H9 (cell line): ENCODE measurements around the gene HPS4. TPM values are rescaled to one million over a fixed set of nuclear protein-coding genes. Genes with fewer than 3 reads are reported as not detected.

ENCODE experiments used
- DNase-seq: peaks from one replicate; pipeline ENCODE4 v3.0.0-alpha.2; 2017
- H2AFZ ChIP-seq: one replicate; pipeline ENCODE4 v1.6.1; 2013; ENCODE audit warnings: mild to moderate bottlenecking, low read length, control low read depth, moderate library complexity
- H2AK5ac ChIP-seq: 2 replicates; pipeline ENCODE4 v1.6.1; 2013; ENCODE audit warnings: low read length, control low read depth, mixed read lengths; ENCODE audit not compliant: insufficient read length
- H2BK120ac ChIP-seq: one replicate; pipeline ENCODE4 v1.6.1; 2013; ENCODE audit warnings: low read depth, mild to moderate bottlenecking, low read length, control low read depth, inconsistent platforms; ENCODE audit not compliant: poor library complexity, severe bottlenecking
- H2BK12ac ChIP-seq: 2 replicates; pipeline ENCODE4 v1.6.1; 2013; ENCODE audit warnings: low read length, control low read depth, mixed read lengths, low read depth; ENCODE audit not compliant: insufficient read length
- H2BK15ac ChIP-seq: 2 replicates; pipeline ENCODE4 v1.6.1; 2013; ENCODE audit warnings: low read depth, low read length, control low read depth
- H2BK20ac ChIP-seq: one replicate; pipeline ENCODE4 v1.6.1; 2013; ENCODE audit warnings: low read depth, mild to moderate bottlenecking, low read length, control low read depth, inconsistent platforms; ENCODE audit not compliant: poor library complexity, severe bottlenecking
- H2BK5ac ChIP-seq: 2 replicates; pipeline ENCODE4 v1.6.1; 2013; ENCODE audit warnings: low read length, control low read depth, mixed read lengths; ENCODE audit not compliant: insufficient read length
- H3K14ac ChIP-seq: 2 replicates; pipeline ENCODE4 v1.6.1; 2013; ENCODE audit warnings: low read length, control low read depth; ENCODE audit not compliant: insufficient read depth
- H3K18ac ChIP-seq: 2 replicates; pipeline ENCODE4 v1.6.1; 2013; ENCODE audit warnings: low read depth, mild to moderate bottlenecking, mixed read lengths, low read length, control low read depth; ENCODE audit not compliant: insufficient read length
- H3K23ac ChIP-seq: 2 replicates; pipeline ENCODE4 v1.6.1; 2013; ENCODE audit warnings: low read length, control low read depth, mixed read lengths, low read depth; ENCODE audit not compliant: insufficient read length
- H3K23me2 ChIP-seq: 2 replicates; pipeline ENCODE4 v1.6.1; 2013; ENCODE audit warnings: low read depth, mild to moderate bottlenecking, mixed read lengths, low read length, control low read depth; ENCODE audit not compliant: insufficient read length, poor library complexity, severe bottlenecking
- H3K27ac ChIP-seq: 2 replicates; pipeline ENCODE4 v1.5.1; 2013; ENCODE audit warnings: low read length, control low read depth, mixed read lengths, low read depth; ENCODE audit not compliant: insufficient read length
- H3K27me3 ChIP-seq: 2 replicates; pipeline ENCODE4 v1.6.1; 2013; ENCODE audit warnings: low read length, control low read depth, inconsistent platforms; ENCODE audit not compliant: insufficient read depth
- H3K4ac ChIP-seq: 2 replicates; pipeline ENCODE4 v1.6.1; 2013; ENCODE audit warnings: low read depth, mild to moderate bottlenecking, control low read depth, inconsistent platforms, low read length, moderate library complexity
- H3K4me1 ChIP-seq: 2 replicates; pipeline ENCODE4 v1.6.1; 2013; ENCODE audit warnings: low read length, control low read depth, inconsistent platforms; ENCODE audit not compliant: insufficient read depth
- H3K4me2 ChIP-seq: 2 replicates; pipeline ENCODE4 v1.6.1; 2013; ENCODE audit warnings: low read length, control low read depth, mixed read lengths; ENCODE audit not compliant: insufficient read length, insufficient read depth
- H3K56ac ChIP-seq: 2 replicates; pipeline ENCODE4 v1.6.1; 2013; ENCODE audit warnings: low read depth, mild to moderate bottlenecking, mixed read lengths, low read length, control low read depth; ENCODE audit not compliant: insufficient read length
- H3K79me1 ChIP-seq: 2 replicates; pipeline ENCODE4 v1.6.1; 2013; ENCODE audit warnings: low read depth, mild to moderate bottlenecking, moderate library complexity, low read length, control low read depth, inconsistent platforms; ENCODE audit not compliant: insufficient read depth, poor library complexity, severe bottlenecking
- H3K79me2 ChIP-seq: 2 replicates; pipeline ENCODE4 v1.6.1; 2013; ENCODE audit warnings: low read length, control low read depth, inconsistent platforms; ENCODE audit not compliant: insufficient read depth
- H3K9ac ChIP-seq: 2 replicates; pipeline ENCODE4 v1.6.1; 2013; ENCODE audit warnings: low read length, control low read depth, mixed read lengths; ENCODE audit not compliant: insufficient read length; ENCODE audit errors: extremely low read depth
- H3K9me3 ChIP-seq: one replicate; pipeline ENCODE4 v1.6.1; 2013; ENCODE audit warnings: low read depth, low read length, inconsistent platforms; ENCODE audit not compliant: control insufficient read depth
- H3T11ph ChIP-seq: one replicate; pipeline ENCODE4 v1.6.1; 2013; ENCODE audit warnings: mild to moderate bottlenecking, low read length, control low read depth, inconsistent platforms
- H4K20me1 ChIP-seq: one replicate; pipeline ENCODE4 v1.6.1; 2013; ENCODE audit not compliant: control insufficient read depth, insufficient read length, insufficient read depth
- H4K5ac ChIP-seq: 2 replicates; pipeline ENCODE4 v1.6.1; 2013; ENCODE audit warnings: low read depth, mild to moderate bottlenecking, mixed read lengths, low read length, control low read depth; ENCODE audit not compliant: insufficient read length
- H4K8ac ChIP-seq: replicated peaks from 2 replicates; pipeline ENCODE4 v1.6.1; 2013; ENCODE audit warnings: low read length, control low read depth, mixed read lengths, low read depth; ENCODE audit not compliant: insufficient read length
- H4K91ac ChIP-seq: 2 replicates; pipeline ENCODE4 v1.6.1; 2013; ENCODE audit warnings: low read depth, mild to moderate bottlenecking, moderate library complexity, mixed read lengths, low read length, control low read depth; ENCODE audit not compliant: insufficient read length
- H3K27ac Mint-ChIP-seq, 3 experiments: 2 replicates in 2 of 3; 3 replicates in 1 of 3; pipeline ENCODE4 v1.8.0; 2020 to 2021; ENCODE audit warnings: mixed read lengths in 3 of 3, mild to moderate bottlenecking in 1 of 3, moderate library complexity in 1 of 3
- H3K27me3 Mint-ChIP-seq: 2 replicates; pipeline ENCODE4 v1.8.0; 2021; ENCODE audit warnings: low read depth, mild to moderate bottlenecking, moderate library complexity, mixed read lengths
- H3K36me3 Mint-ChIP-seq, 3 experiments: 2 replicates in 2 of 3; 3 replicates in 1 of 3; pipeline ENCODE4 v1.8.0; 2020 to 2021; ENCODE audit warnings: low read depth in 3 of 3, mixed read lengths in 3 of 3; ENCODE audit not compliant: insufficient read depth in 1 of 3
- H3K4me1 Mint-ChIP-seq, 2 experiments: 2 replicates each; pipeline ENCODE4 v1.8.0; 2020; ENCODE audit warnings: mixed read lengths in 2 of 2
- H3K4me3 Mint-ChIP-seq, 2 experiments: 2 replicates in 1 of 2; 3 replicates in 1 of 2; pipeline ENCODE4 v1.8.0; 2020 to 2021; ENCODE audit warnings: mild to moderate bottlenecking in 2 of 2, mixed read lengths in 2 of 2, moderate library complexity in 1 of 2
- H3K9me3 Mint-ChIP-seq, 2 experiments: 2 replicates in 1 of 2; 3 replicates in 1 of 2; pipeline ENCODE4 v1.8.0; 2020; ENCODE audit warnings: mild to moderate bottlenecking in 2 of 2, mixed read lengths in 2 of 2, moderate library complexity in 1 of 2
- CTCF ChIP-seq: fragments of 200-600 bp; sonication (generic); conservative IDR thresholded peaks from 3 replicates; pipeline ENCODE4 v1.8.0; 2021; ENCODE audit warnings: antibody characterized with exemption, mild to moderate bottlenecking
- WGBS: extraction: QIAGEN DNeasy Blood & Tissue Kit; methylation state at CpG from one replicate; pipeline ENCODE4 v1.1.7; 2013; ENCODE audit warnings: missing lambda C conversion rate, low lambda C conversion rate, mixed read lengths; ENCODE audit not compliant: insufficient read length; ENCODE audit errors: extremely low coverage; 5-methylcytosine and 5-hydroxymethylcytosine counted together
- total RNA-seq: library from RNA; stranded (reverse); gene quantifications from 2 replicates; pipeline ENCODE4 v1.2.1, GENCODE V29; 2021

The HPS4 gene
- total RNA-seq, 1 experiment from 2014 or later = 26.2 TPM

GRCh38 chr22:26435327-26436093 lies 48.1 kb downstream of the HPS4 start:
- Histone ChIP-seq H3K23me2 (no peaks in the 10 kb centered on the region), H3K79me1 (no peaks in the 10 kb centered on the region), H3K18ac (no peak overlapping the region), H2BK5ac (no peak overlapping the region), H2BK15ac (no peak overlapping the region), H3K9me3 (no peaks in the 10 kb centered on the region), H2AFZ (no peak overlapping the region), H3K4me1 (no peaks in the 10 kb centered on the region), H3K4ac (no peak overlapping the region), H3K56ac (no peak overlapping the region), H3K79me2 (no peaks in the 10 kb centered on the region; the same call in 1 of the 2 replicates), H2BK120ac (no peak overlapping the region), H2BK12ac (no peak overlapping the region), H3K9ac (no peak overlapping the region), H4K20me1 (no peaks in the 10 kb centered on the region), H3K14ac (no peak overlapping the region), H4K5ac (no peak overlapping the region), H4K91ac (no peak overlapping the region), H2BK20ac (no peak overlapping the region), H3K4me2 (no peak overlapping the region), H3K27ac (no peak overlapping the region), H3T11ph (no peak overlapping the region), H4K8ac (no peak overlapping the region), H2AK5ac (no peak overlapping the region), H3K27me3 (no peaks in the 10 kb centered on the region), H3K23ac (no peak overlapping the region)
- H3K27me3 Mint-ChIP-seq = peaks cover 5% of the 10 kb centered on the region
- TF ChIP-seq CTCF = no peak
- H3K9me3 Mint-ChIP-seq = no peaks in the 10 kb centered on the region
- no CpG with 5 or more reads among the region's 11 CpGs for WGBS
- no peak for DNase-seq
- peak overlapping the region in 1 of 3 experiments; percentile 92; a peak in 1 of 7 replicates for H3K27ac Mint-ChIP-seq
- H3K36me3 Mint-ChIP-seq = peaks cover 3 to 19% (median 13%) of the 10 kb centered on the region in 3 experiments
- H3K4me3 Mint-ChIP-seq = no peak overlapping the region
- H3K4me1 Mint-ChIP-seq = peaks cover 9 to 15% of the 10 kb centered on the region in 2 experiments
